Mesenchymal stem cell (in vitro differentiated cells and primary cell): ENCODE data around the gene ACP3.

Experiments used
- DNase-seq: peaks from one replicate; pipeline ENCODE4 v3.0.0-alpha.2; 2013
- H2AFZ ChIP-seq: one replicate; pipeline ENCODE4 v1.6.1; 2013; ENCODE audit warnings: low read depth, mild to moderate bottlenecking, control low read depth, inconsistent platforms, low read length, moderate library complexity
- H2AK5ac ChIP-seq: 2 replicates; pipeline ENCODE4 v1.6.1; 2013; ENCODE audit warnings: low read length, moderate library complexity, mild to moderate bottlenecking, inconsistent platforms; ENCODE audit not compliant: severe bottlenecking
- H2BK120ac ChIP-seq: one replicate; pipeline ENCODE4 v1.6.1; 2013; ENCODE audit warnings: low read depth, mild to moderate bottlenecking, inconsistent platforms, low read length, moderate library complexity
- H2BK12ac ChIP-seq, 2 experiments: one replicate each; pipeline ENCODE4 v1.6.1; 2013; ENCODE audit warnings: inconsistent platforms in 2 of 2, low read length in 2 of 2, mild to moderate bottlenecking in 2 of 2, moderate library complexity in 2 of 2, control low read depth in 1 of 2
- H2BK15ac ChIP-seq: one replicate; pipeline ENCODE4 v1.6.1; 2013; ENCODE audit warnings: mild to moderate bottlenecking, low read depth, inconsistent platforms; ENCODE audit not compliant: poor library complexity, severe bottlenecking
- H2BK5ac ChIP-seq: 2 replicates; pipeline ENCODE4 v1.6.1; 2013; ENCODE audit warnings: low read depth, mild to moderate bottlenecking, low read length, control low read depth, inconsistent platforms; ENCODE audit not compliant: poor library complexity, severe bottlenecking
- H3K14ac ChIP-seq, 2 experiments: one replicate each; pipeline ENCODE4 v1.6.1; 2013; ENCODE audit warnings: inconsistent platforms in 2 of 2, low read length in 2 of 2, control low read depth in 1 of 2, mild to moderate bottlenecking in 1 of 2, moderate library complexity in 1 of 2
- H3K18ac ChIP-seq, 2 experiments: one replicate each; pipeline ENCODE4 v1.6.1; 2013; ENCODE audit warnings: inconsistent platforms in 2 of 2, low read length in 2 of 2, control low read depth in 1 of 2, low read depth in 1 of 2, mild to moderate bottlenecking in 1 of 2
- H3K23ac ChIP-seq, 2 experiments: one replicate each; pipeline ENCODE4 v1.6.1; 2013; ENCODE audit warnings: inconsistent platforms in 2 of 2, low read length in 2 of 2, mild to moderate bottlenecking in 2 of 2, moderate library complexity in 2 of 2, control low read depth in 1 of 2
- H3K27ac ChIP-seq: 2 replicates; pipeline ENCODE4 v1.5.1; 2013; ENCODE audit warnings: mild to moderate bottlenecking, moderate library complexity, low read length, control low read depth, inconsistent platforms; ENCODE audit not compliant: poor library complexity, severe bottlenecking
- H3K27me3 ChIP-seq, 2 experiments: 2 replicates each; pipeline versions ENCODE4 v1.6.1 to v1.7.0; 2013; ENCODE audit warnings: low read length in 2 of 2, mild to moderate bottlenecking in 2 of 2, moderate library complexity in 2 of 2, control low read depth in 1 of 2, inconsistent platforms in 1 of 2; ENCODE audit not compliant: control insufficient read depth in 1 of 2, insufficient read depth in 1 of 2
- H3K36me3 ChIP-seq, 2 experiments: 2 replicates each; pipeline versions ENCODE4 v1.6.1 to v1.7.0; 2013; ENCODE audit warnings: low read length in 2 of 2, control low read depth in 1 of 2, inconsistent platforms in 1 of 2, low read depth in 1 of 2, mild to moderate bottlenecking in 1 of 2; ENCODE audit not compliant: insufficient read depth in 2 of 2, control insufficient read depth in 1 of 2
- H3K4ac ChIP-seq, 2 experiments: one replicate each; pipeline ENCODE4 v1.6.1; 2013; ENCODE audit warnings: inconsistent platforms in 2 of 2, low read length in 2 of 2, mild to moderate bottlenecking in 2 of 2, moderate library complexity in 2 of 2, control low read depth in 1 of 2, low read depth in 1 of 2
- H3K4me1 ChIP-seq: 2 replicates; pipeline ENCODE4 v1.6.1; 2013; ENCODE audit warnings: low read depth, low read length, control low read depth; ENCODE audit not compliant: control insufficient read depth, insufficient read depth
- H3K4me2 ChIP-seq: 2 replicates; pipeline ENCODE4 v1.6.1; 2013; ENCODE audit warnings: low read length, mild to moderate bottlenecking, inconsistent platforms; ENCODE audit not compliant: poor library complexity, severe bottlenecking
- H3K4me3 ChIP-seq, 2 experiments: 2 replicates each; pipeline versions ENCODE4 v1.5.1 to v1.7.0; 2013; ENCODE audit warnings: low read length in 2 of 2, mild to moderate bottlenecking in 2 of 2, control low read depth in 1 of 2, low read depth in 1 of 2; ENCODE audit not compliant: insufficient read depth in 1 of 2
- H3K79me1 ChIP-seq: replicated peaks from 2 replicates; pipeline ENCODE4 v1.6.1; 2013; ENCODE audit warnings: mild to moderate bottlenecking, control low read depth, low read length, inconsistent platforms; ENCODE audit not compliant: poor library complexity, severe bottlenecking
- H3K9ac ChIP-seq: 2 replicates; pipeline ENCODE4 v1.7.0; 2013; ENCODE audit warnings: mild to moderate bottlenecking, low read length, moderate library complexity
- H3K9me3 ChIP-seq: 2 replicates; pipeline ENCODE4 v1.7.0; 2013; ENCODE audit warnings: mild to moderate bottlenecking, low read length; ENCODE audit not compliant: control insufficient read depth
- H4K8ac ChIP-seq: one replicate; pipeline ENCODE4 v1.6.1; 2013; ENCODE audit warnings: inconsistent platforms, mild to moderate bottlenecking, low read length, moderate library complexity
- H4K91ac ChIP-seq: one replicate; pipeline ENCODE4 v1.6.1; 2013; ENCODE audit warnings: mild to moderate bottlenecking, low read length, inconsistent platforms
- WGBS: methylation state at CpG from one replicate; pipeline ENCODE4 v1.1.7; 2013; ENCODE audit warnings: mixed read lengths; 5-methylcytosine and 5-hydroxymethylcytosine counted together

The ACP3 gene

DNA sequence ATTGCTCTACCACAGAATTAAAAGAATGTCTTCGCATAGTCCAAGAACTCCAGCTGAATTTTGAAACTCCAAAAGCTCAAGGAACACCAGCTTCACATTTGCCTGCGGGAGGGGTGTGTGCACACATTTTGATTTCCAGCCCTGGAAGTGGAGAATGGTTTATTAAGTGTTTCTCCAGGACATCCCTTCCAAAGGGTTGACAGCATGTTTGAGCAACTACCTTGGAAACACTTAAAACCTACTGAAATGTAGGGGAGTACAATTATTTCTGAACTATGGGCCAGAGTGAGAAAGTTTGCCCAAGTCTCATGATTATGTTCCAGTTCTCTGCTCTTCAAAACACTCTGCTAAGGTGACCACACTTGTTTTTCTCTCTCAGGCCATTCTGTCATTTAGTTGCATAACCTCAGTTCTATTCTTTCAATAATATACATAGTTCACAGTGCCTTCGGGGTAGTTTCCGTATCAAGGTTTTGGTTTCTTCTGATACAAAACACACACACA, 7.9 kb downstream of the ACP3 start:
- Histone ChIP-seq H4K8ac (no peak overlapping the region), H3K9me3 (no peaks in the 10 kb centered on the region), H3K36me3 (no peaks in the 10 kb centered on the region), H3K27me3 (no peaks in the 10 kb centered on the region), H3K4me1 (no peaks in the 10 kb centered on the region), H2BK15ac (no peak overlapping the region), H2BK12ac (no peak overlapping the region), H2AK5ac (no peak overlapping the region), H4K91ac (no peak overlapping the region), H2BK5ac (no peak overlapping the region), H2AFZ (no peak overlapping the region), H3K79me1 (no peaks in the 10 kb centered on the region), H3K27ac (no peak overlapping the region), H3K14ac (no peak overlapping the region), H2BK120ac (no peak overlapping the region), H3K4ac (no peak overlapping the region), H3K9ac (no peak overlapping the region), H3K4me2 (no peak overlapping the region), H3K4me3 (no peak overlapping the region), H3K23ac (no peak overlapping the region), H3K18ac (no peak overlapping the region)
- DNase-seq = no peak
- no CpG with 5 or more reads among the region's 4 CpGs for WGBS

DNA sequence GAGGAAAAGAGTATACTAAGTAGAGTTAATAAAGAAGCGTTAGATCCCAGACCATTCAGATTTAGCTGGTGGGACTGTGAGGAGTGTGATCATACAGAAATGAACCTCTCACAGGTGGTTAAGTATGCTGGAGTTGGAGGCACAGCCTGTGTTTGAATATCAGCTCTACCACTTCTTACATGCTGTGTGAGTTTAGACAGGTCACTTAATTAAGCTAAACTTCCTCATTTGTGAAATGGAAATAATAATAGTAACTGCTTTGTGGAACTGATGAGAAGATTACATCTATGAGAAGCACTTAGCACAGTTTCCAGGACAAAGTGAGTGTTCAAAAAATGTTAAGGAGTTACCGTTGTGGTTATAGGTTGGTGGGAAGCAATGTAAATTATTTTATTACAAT, 8.4 kb downstream of the ACP3 start:
- Histone ChIP-seq H4K91ac (no peak overlapping the region), H3K23ac (no peak overlapping the region), H3K9me3 (no peaks in the 10 kb centered on the region), H2AFZ (no peak overlapping the region), H3K9ac (no peak overlapping the region), H3K4ac (no peak overlapping the region), H2BK5ac (no peak overlapping the region), H2BK15ac (no peak overlapping the region), H2AK5ac (no peak overlapping the region), H3K4me3 (no peak overlapping the region), H4K8ac (no peak overlapping the region), H2BK12ac (no peak overlapping the region), H3K18ac (no peak overlapping the region), H3K4me2 (no peak overlapping the region), H3K79me1 (no peaks in the 10 kb centered on the region), H3K36me3 (no peaks in the 10 kb centered on the region), H2BK120ac (no peak overlapping the region), H3K14ac (no peak overlapping the region), H3K4me1 (no peaks in the 10 kb centered on the region), H3K27me3 (no peaks in the 10 kb centered on the region), H3K27ac (no peak overlapping the region)
- no peak for DNase-seq
- WGBS = 100% methylated on average over 1 of the region's 2 CpGs

- Histone ChIP-seq H3K4me3 (no peak overlapping the region), H2BK120ac (no peak overlapping the region), H3K9me3 (no peaks in the 10 kb centered on the region), H2BK12ac (no peak overlapping the region), H4K8ac (no peak overlapping the region), H3K27ac (no peak overlapping the region), H3K79me1 (no peaks in the 10 kb centered on the region), H3K23ac (no peak overlapping the region), H3K9ac (no peak overlapping the region), H3K27me3 (no peaks in the 10 kb centered on the region), H2BK15ac (no peak overlapping the region), H2AFZ (no peak overlapping the region), H3K4me2 (no peak overlapping the region), H3K18ac (no peak overlapping the region), H3K36me3 (no peaks in the 10 kb centered on the region), H4K91ac (no peak overlapping the region), H2AK5ac (no peak overlapping the region), H3K4ac (no peak overlapping the region), H2BK5ac (no peak overlapping the region), H3K14ac (no peak overlapping the region), H3K4me1 (no peaks in the 10 kb centered on the region)
- 92% methylated on average over 2 of the region's 2 CpGs for WGBS
- no peak for DNase-seq
These were observed 9.0 kb downstream of the ACP3 start for GRCh38 chr3:132326251-132326650.

- no peak overlapping the region for H2BK120ac ChIP-seq
These were observed 14.9 kb downstream of the ACP3 start for GRCh38 chr3:132332082-132332481.

More at GRCh38 chr3:132332082-132332481, 14.9 kb downstream of the ACP3 start:
- Histone ChIP-seq H2BK15ac (no peak overlapping the region), H3K27ac (no peak overlapping the region), H3K9ac (no peak overlapping the region), H3K14ac (no peak overlapping the region), H3K23ac (no peak overlapping the region), H2AFZ (no peak overlapping the region), H3K4me2 (no peak overlapping the region), H2AK5ac (no peak overlapping the region), H3K4me1 (no peaks in the 10 kb centered on the region), H3K9me3 (no peaks in the 10 kb centered on the region), H3K36me3 (no peaks in the 10 kb centered on the region), H3K79me1 (no peaks in the 10 kb centered on the region), H2BK12ac (no peak overlapping the region), H3K4me3 (no peak overlapping the region), H3K27me3 (no peaks in the 10 kb centered on the region), H4K8ac (no peak overlapping the region), H2BK5ac (no peak overlapping the region), H3K4ac (no peak overlapping the region), H3K18ac (no peak overlapping the region), H4K91ac (no peak overlapping the region)
- WGBS = 91% methylated on average over 6 of the region's 6 CpGs
- DNase-seq = no peak
